ENCODE data around the gene ANTXR1.

GRCh38 chr2:69213201-69213600 lies 200.2 kb downstream of the ANTXR1 start:
- TF ChIP-seq TAF1 (IDR thresholded peaks at IDR 0.05; ENCODE audit: low read depth, low read length) (no peak), POLR2AphosphoS5 (IDR thresholded peaks at IDR 0.05; ENCODE audit: low read depth, low read length) (no peak), POLR2A (IDR thresholded peaks at IDR 0.05; ENCODE audit: low read depth, low read length) (no peak)
